H1 (cell line): ENCODE results near the gene PLCB3. TPM values are rescaled to one million over a fixed set of nuclear protein-coding genes. Genes with fewer than 3 reads are reported as not detected.

Source experiments
- GTF2F1 ChIP-seq: IDR thresholded peaks from 2 replicates; pipeline ENCODE4 v1.6.1; 2012; ENCODE audit warnings: low read depth, low read length, improper control_type of control experiment, borderline replicate concordance
- HDAC6 ChIP-seq: IDR thresholded peaks from one replicate; pipeline ENCODE4 v1.7.1; 2012; ENCODE audit warnings: low read depth, mild to moderate bottlenecking, inconsistent platforms, low read length, moderate library complexity
- polyA plus RNA-seq, 7 experiments: library from polyadenylated mRNA; depleted of rRNA in 3 of 7; stranded (reverse) in 5 of 7; unstranded in 2 of 7; fragments of >200 nt in 5 of 7; fragments of 200-250 nt in 2 of 7; gene quantifications; 1 replicate in 5 of 7; 2 replicates in 1 of 7; 4 replicates in 1 of 7; pipeline versions ENCODE4 v1.2.1 to v1.2.3, GENCODE V29; 2011 to 2013; ENCODE audit warnings: missing spikeins in 2 of 7, mixed read lengths in 2 of 7
- total RNA-seq: library from RNA; stranded (reverse); fragmentation: NEBNext Ultra II Directional; extraction: Animal tissue kit (Norgen Biotek cat#: 25700); gene quantifications from 2 replicates; pipeline ENCODE4 v1.2.1, GENCODE V29; 2021
- TF ChIP-seq, protein P1 (sequence below): fragments of 300-600 bp; sonication (generic); IDR thresholded peaks from 2 replicates; pipeline ENCODE4 v1.7.1; 2012; ENCODE audit warnings: low read length, moderate library complexity, mild to moderate bottlenecking, inconsistent platforms; ENCODE audit not compliant: insufficient replicate concordance
- TF ChIP-seq, protein P2 (sequence below), 3 experiments: IDR thresholded peaks; 1 replicate in 2 of 3; 2 replicates in 1 of 3; pipeline versions ENCODE4 v1.5.1 to v1.6.1; 2011; ENCODE audit warnings: low read length in 3 of 3, mild to moderate bottlenecking in 3 of 3, inconsistent platforms in 2 of 3, low read depth in 1 of 3, moderate library complexity in 1 of 3; ENCODE audit not compliant: insufficient read depth in 1 of 3; ENCODE audit errors: control extremely low read depth in 1 of 3

PLCB3 gene
- total and polyA plus RNA-seq, 2 of the 8 experiments (the other 6 are each of a cell fraction or from before 2014, with no cell fraction given) = 47.2 to 104 TPM

DNA sequence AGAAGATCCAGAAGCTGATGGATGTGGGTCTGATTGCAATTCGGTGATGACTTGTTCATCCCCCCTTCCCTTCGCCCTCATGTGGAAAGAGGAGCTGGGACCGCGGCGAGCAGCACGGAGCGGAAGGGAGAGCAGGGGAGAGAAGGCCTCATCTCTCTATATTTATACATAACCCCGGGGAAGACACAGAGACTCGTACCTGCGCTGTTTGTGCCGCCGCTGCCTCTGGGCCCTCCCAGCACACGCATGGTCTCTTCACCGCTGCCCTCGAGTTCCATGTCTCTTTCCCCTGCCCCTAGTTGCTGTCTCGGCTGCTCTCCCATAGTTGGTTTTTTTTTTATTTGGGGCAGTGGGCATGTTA is 47.3 kb upstream of the PLCB3 start (continued):
- TF ChIP-seq, protein P1, sequence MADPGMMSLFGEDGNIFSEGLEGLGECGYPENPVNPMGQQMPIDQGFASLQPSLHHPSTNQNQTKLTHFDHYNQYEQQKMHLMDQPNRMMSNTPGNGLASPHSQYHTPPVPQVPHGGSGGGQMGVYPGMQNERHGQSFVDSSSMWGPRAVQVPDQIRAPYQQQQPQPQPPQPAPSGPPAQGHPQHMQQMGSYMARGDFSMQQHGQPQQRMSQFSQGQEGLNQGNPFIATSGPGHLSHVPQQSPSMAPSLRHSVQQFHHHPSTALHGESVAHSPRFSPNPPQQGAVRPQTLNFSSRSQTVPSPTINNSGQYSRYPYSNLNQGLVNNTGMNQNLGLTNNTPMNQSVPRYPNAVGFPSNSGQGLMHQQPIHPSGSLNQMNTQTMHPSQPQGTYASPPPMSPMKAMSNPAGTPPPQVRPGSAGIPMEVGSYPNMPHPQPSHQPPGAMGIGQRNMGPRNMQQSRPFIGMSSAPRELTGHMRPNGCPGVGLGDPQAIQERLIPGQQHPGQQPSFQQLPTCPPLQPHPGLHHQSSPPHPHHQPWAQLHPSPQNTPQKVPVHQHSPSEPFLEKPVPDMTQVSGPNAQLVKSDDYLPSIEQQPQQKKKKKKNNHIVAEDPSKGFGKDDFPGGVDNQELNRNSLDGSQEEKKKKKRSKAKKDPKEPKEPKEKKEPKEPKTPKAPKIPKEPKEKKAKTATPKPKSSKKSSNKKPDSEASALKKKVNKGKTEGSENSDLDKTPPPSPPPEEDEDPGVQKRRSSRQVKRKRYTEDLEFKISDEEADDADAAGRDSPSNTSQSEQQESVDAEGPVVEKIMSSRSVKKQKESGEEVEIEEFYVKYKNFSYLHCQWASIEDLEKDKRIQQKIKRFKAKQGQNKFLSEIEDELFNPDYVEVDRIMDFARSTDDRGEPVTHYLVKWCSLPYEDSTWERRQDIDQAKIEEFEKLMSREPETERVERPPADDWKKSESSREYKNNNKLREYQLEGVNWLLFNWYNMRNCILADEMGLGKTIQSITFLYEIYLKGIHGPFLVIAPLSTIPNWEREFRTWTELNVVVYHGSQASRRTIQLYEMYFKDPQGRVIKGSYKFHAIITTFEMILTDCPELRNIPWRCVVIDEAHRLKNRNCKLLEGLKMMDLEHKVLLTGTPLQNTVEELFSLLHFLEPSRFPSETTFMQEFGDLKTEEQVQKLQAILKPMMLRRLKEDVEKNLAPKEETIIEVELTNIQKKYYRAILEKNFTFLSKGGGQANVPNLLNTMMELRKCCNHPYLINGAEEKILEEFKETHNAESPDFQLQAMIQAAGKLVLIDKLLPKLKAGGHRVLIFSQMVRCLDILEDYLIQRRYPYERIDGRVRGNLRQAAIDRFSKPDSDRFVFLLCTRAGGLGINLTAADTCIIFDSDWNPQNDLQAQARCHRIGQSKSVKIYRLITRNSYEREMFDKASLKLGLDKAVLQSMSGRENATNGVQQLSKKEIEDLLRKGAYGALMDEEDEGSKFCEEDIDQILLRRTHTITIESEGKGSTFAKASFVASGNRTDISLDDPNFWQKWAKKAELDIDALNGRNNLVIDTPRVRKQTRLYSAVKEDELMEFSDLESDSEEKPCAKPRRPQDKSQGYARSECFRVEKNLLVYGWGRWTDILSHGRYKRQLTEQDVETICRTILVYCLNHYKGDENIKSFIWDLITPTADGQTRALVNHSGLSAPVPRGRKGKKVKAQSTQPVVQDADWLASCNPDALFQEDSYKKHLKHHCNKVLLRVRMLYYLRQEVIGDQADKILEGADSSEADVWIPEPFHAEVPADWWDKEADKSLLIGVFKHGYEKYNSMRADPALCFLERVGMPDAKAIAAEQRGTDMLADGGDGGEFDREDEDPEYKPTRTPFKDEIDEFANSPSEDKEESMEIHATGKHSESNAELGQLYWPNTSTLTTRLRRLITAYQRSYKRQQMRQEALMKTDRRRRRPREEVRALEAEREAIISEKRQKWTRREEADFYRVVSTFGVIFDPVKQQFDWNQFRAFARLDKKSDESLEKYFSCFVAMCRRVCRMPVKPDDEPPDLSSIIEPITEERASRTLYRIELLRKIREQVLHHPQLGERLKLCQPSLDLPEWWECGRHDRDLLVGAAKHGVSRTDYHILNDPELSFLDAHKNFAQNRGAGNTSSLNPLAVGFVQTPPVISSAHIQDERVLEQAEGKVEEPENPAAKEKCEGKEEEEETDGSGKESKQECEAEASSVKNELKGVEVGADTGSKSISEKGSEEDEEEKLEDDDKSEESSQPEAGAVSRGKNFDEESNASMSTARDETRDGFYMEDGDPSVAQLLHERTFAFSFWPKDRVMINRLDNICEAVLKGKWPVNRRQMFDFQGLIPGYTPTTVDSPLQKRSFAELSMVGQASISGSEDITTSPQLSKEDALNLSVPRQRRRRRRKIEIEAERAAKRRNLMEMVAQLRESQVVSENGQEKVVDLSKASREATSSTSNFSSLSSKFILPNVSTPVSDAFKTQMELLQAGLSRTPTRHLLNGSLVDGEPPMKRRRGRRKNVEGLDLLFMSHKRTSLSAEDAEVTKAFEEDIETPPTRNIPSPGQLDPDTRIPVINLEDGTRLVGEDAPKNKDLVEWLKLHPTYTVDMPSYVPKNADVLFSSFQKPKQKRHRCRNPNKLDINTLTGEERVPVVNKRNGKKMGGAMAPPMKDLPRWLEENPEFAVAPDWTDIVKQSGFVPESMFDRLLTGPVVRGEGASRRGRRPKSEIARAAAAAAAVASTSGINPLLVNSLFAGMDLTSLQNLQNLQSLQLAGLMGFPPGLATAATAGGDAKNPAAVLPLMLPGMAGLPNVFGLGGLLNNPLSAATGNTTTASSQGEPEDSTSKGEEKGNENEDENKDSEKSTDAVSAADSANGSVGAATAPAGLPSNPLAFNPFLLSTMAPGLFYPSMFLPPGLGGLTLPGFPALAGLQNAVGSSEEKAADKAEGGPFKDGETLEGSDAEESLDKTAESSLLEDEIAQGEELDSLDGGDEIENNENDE = no peak
- no peak for TF ChIP-seq GTF2F1
- TF ChIP-seq, protein P2, sequence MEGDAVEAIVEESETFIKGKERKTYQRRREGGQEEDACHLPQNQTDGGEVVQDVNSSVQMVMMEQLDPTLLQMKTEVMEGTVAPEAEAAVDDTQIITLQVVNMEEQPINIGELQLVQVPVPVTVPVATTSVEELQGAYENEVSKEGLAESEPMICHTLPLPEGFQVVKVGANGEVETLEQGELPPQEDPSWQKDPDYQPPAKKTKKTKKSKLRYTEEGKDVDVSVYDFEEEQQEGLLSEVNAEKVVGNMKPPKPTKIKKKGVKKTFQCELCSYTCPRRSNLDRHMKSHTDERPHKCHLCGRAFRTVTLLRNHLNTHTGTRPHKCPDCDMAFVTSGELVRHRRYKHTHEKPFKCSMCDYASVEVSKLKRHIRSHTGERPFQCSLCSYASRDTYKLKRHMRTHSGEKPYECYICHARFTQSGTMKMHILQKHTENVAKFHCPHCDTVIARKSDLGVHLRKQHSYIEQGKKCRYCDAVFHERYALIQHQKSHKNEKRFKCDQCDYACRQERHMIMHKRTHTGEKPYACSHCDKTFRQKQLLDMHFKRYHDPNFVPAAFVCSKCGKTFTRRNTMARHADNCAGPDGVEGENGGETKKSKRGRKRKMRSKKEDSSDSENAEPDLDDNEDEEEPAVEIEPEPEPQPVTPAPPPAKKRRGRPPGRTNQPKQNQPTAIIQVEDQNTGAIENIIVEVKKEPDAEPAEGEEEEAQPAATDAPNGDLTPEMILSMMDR (IDR thresholded peaks at IDR 0.05; ENCODE audit: control extremely low read depth in 1 of 3, insufficient read depth in 1 of 3, low read depth in 1 of 3, low read length in 3 of 3) = no peak
- TF ChIP-seq HDAC6 = no peak
- TF ChIP-seq, all 59 proteins: peak for 0
